ENCODE data around the gene GSTA4. TPM values are rescaled to one million over a fixed set of nuclear protein-coding genes. Genes with fewer than 3 reads are reported as not detected.
"Not testable (repeated sequence)": the region's sequence is repeated elsewhere in the genome, so short reads cannot be mapped to it uniquely, and the experiment has no call there.

Gene GSTA4
- total and polyA plus RNA-seq, 7 experiments from 2014 or later, result 0.31 to 3.3 (median 0.73) TPM; not detected in 1

GRCh38 chr6:52942821-52943220 is 52.3 kb downstream of the GSTA4 start:
- DNase-seq; H3K9me3 ChIP-seq (ENCODE audit: control insufficient read depth in 2 of 3, low read length in 3 of 3); H3K27me3 ChIP-seq (ENCODE audit: control insufficient read depth in 2 of 2, insufficient read depth in 2 of 2, low read length in 2 of 2); POLR2A ChIA-PET; H3K9me3 Mint-ChIP-seq; H3K4me3 Mint-ChIP-seq; H3K36me3 ChIP-seq (ENCODE audit: control insufficient read depth in 2 of 3, insufficient read depth in 3 of 3, low read length in 3 of 3); H3K4me1 ChIP-seq (ENCODE audit: control insufficient read depth in 2 of 2, insufficient read depth in 2 of 2, low read length in 2 of 2); H3K27ac ChIP-seq (ENCODE audit: low read depth, low read length); H3K36me3 Mint-ChIP-seq; intact Hi-C loops (cut with micrococcal nuclease); ATAC-seq; H3K27ac Mint-ChIP-seq; H3K4me1 Mint-ChIP-seq; CTCF ChIA-PET; H3K4me3 ChIP-seq (ENCODE audit: low read length): not testable (repeated sequence)
- peaks cover 14 to 33% (median 17%) of the 10 kb centered on the region in 5 donors for H3K27me3 Mint-ChIP-seq

DNA sequence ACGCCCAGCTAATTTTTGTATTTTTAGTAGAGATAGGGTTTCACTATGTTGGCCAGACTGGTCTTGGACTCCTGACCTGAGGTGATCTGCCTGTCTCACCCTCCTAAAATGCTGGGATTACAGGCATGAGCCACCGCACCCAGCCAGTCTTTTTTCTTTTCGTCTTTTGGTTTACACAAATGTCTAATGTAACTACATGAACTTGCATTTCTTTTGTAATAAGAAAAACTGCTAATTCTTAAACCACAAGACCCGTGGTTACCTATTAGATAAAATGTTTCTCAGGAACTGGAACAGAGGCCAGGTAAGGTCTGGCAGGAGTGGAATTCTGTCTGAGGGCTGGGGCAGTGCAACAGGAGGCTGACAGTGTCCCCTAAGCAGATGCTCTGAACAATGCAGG is 52.9 kb downstream of the GSTA4 start:
- Mint-ChIP-seq H3K36me3 (no peaks in the 10 kb centered on the region), H3K4me3 (no peak overlapping the region), H3K27ac (no peak overlapping the region), H3K27me3 (peaks cover 10 to 33% (median 17%) of the 10 kb centered on the region in 5 donors), H3K4me1 (peaks cover 0 to 10% (median 7%) of the 10 kb centered on the region in 7 donors), H3K9me3 (no peaks in the 10 kb centered on the region)
- Histone ChIP-seq H3K27ac (ENCODE audit: low read depth, low read length) (no peak overlapping the region), H3K4me3 (ENCODE audit: low read length) (no peak overlapping the region), H3K9me3 (ENCODE audit: control insufficient read depth in 2 of 3, low read length in 3 of 3) (no peaks in the 10 kb centered on the region), H3K4me1 (ENCODE audit: control insufficient read depth in 2 of 2, insufficient read depth in 2 of 2, low read length in 2 of 2) (no peaks in the 10 kb centered on the region), H3K27me3 (ENCODE audit: control insufficient read depth in 2 of 2, insufficient read depth in 2 of 2, low read length in 2 of 2) (no peaks in the 10 kb centered on the region), H3K36me3 (ENCODE audit: control insufficient read depth in 2 of 3, insufficient read depth in 3 of 3, low read length in 3 of 3) (no peaks in the 10 kb centered on the region)
- no peak for ATAC-seq
- ChIA-PET POLR2A (no interaction called here), CTCF (interaction anchor here (1.0 kb wide), 1 partner anchor 10 kb away, joined by 3 read pairs; no protein-coding TSS in a partner anchor)
- intact Hi-C loops (cut with micrococcal nuclease), result no loop called here
- DNase-seq, result no peak

- Histone ChIP-seq H3K27ac (ENCODE audit: low read depth, low read length) (no peak overlapping the region), H3K36me3 (ENCODE audit: control insufficient read depth in 2 of 3, insufficient read depth in 3 of 3, low read length in 3 of 3) (no peaks in the 10 kb centered on the region), H3K4me3 (ENCODE audit: low read length) (no peak overlapping the region), H3K4me1 (ENCODE audit: control insufficient read depth in 2 of 2, insufficient read depth in 2 of 2, low read length in 2 of 2) (no peaks in the 10 kb centered on the region), H3K27me3 (ENCODE audit: control insufficient read depth in 2 of 2, insufficient read depth in 2 of 2, low read length in 2 of 2) (no peaks in the 10 kb centered on the region), H3K9me3 (ENCODE audit: control insufficient read depth in 2 of 3, low read length in 3 of 3) (no peaks in the 10 kb centered on the region)
- no peaks in the 10 kb centered on the region for H3K9me3 Mint-ChIP-seq
- no peak for ATAC-seq
- H3K4me1 Mint-ChIP-seq, result no peaks in the 10 kb centered on the region
- ChIA-PET POLR2A (no interaction called here), CTCF (no interaction called here)
- no peak overlapping the region for H3K27ac Mint-ChIP-seq
- no peaks in the 10 kb centered on the region for H3K36me3 Mint-ChIP-seq
- no peak for DNase-seq
- intact Hi-C loops (cut with micrococcal nuclease), result no loop called here
- H3K27me3 Mint-ChIP-seq, result peaks cover 2 to 17% (median 5%) of the 10 kb centered on the region in 5 donors
- H3K4me3 Mint-ChIP-seq, result no peak overlapping the region
Measured at GRCh38 chr6:52937908-52938307, 57.2 kb downstream of the GSTA4 start.

DNA sequence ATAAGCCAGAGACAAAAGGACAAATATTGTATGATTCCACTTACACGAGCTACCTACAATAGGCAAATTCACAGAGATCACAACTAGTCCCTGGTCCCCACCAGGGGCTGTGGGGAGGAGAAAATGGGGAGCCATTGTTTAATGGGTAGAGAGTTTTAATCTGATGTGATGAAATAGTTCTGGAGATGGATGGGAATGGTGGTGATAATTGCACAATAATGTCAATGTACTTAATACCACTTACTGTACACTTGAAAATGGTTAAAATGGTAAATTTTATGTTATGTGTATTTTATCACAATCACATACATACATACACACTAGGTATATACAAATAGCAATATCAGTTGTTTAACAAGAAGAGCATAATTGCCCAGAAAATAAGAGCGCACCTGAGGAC is 61.3 kb downstream of the GSTA4 start:
- Histone ChIP-seq H3K4me1 (ENCODE audit: control insufficient read depth in 2 of 2, insufficient read depth in 2 of 2, low read length in 2 of 2) (no peaks in the 10 kb centered on the region), H3K36me3 (ENCODE audit: control insufficient read depth in 2 of 3, insufficient read depth in 3 of 3, low read length in 3 of 3) (no peaks in the 10 kb centered on the region), H3K9me3 (ENCODE audit: control insufficient read depth in 2 of 3, low read length in 3 of 3) (no peaks in the 10 kb centered on the region), H3K4me3 (ENCODE audit: low read length) (no peak overlapping the region), H3K27me3 (ENCODE audit: control insufficient read depth in 2 of 2, insufficient read depth in 2 of 2, low read length in 2 of 2) (no peaks in the 10 kb centered on the region), H3K27ac (ENCODE audit: low read depth, low read length) (no peak overlapping the region)
- Mint-ChIP-seq H3K4me3 (no peak overlapping the region), H3K27me3 (peaks cover 0 to 10% (median 0%) of the 10 kb centered on the region in 5 donors), H3K4me1 (no peaks in the 10 kb centered on the region), H3K9me3 (peaks cover 0 to 2% (median 0%) of the 10 kb centered on the region in 11 donors), H3K27ac (no peak overlapping the region), H3K36me3 (no peaks in the 10 kb centered on the region)
- ATAC-seq, result no peak
- ChIA-PET POLR2A (no interaction called here), CTCF (no interaction called here)
- no peak for DNase-seq
- intact Hi-C loops (cut with micrococcal nuclease), result no loop called here

- Mint-ChIP-seq H3K9me3 (peaks cover 0 to 2% (median 0%) of the 10 kb centered on the region in 11 donors), H3K27me3 (peaks cover 0 to 10% (median 0%) of the 10 kb centered on the region in 5 donors), H3K27ac (no peak overlapping the region), H3K4me1 (no peaks in the 10 kb centered on the region), H3K36me3 (no peaks in the 10 kb centered on the region), H3K4me3 (no peak overlapping the region)
- H3K36me3 ChIP-seq (ENCODE audit: control insufficient read depth in 2 of 3, insufficient read depth in 3 of 3, low read length in 3 of 3), result no peaks in the 10 kb centered on the region
- no peaks in the 10 kb centered on the region for H3K9me3 ChIP-seq (ENCODE audit: control insufficient read depth in 2 of 3, low read length in 3 of 3)
- H3K4me3 ChIP-seq (ENCODE audit: low read length), result no peak overlapping the region
- H3K27ac ChIP-seq (ENCODE audit: low read depth, low read length), result no peak overlapping the region
- no peaks in the 10 kb centered on the region for H3K4me1 ChIP-seq (ENCODE audit: control insufficient read depth in 2 of 2, insufficient read depth in 2 of 2, low read length in 2 of 2)
- intact Hi-C loops (cut with micrococcal nuclease), result no loop called here
- DNase-seq, result no peak
- ChIA-PET POLR2A (no interaction called here), CTCF (interaction anchor here (0.7 kb wide), 1 partner anchor 10 kb away, joined by 3 read pairs; no protein-coding TSS in a partner anchor)
- no peak for ATAC-seq
- no peaks in the 10 kb centered on the region for H3K27me3 ChIP-seq (ENCODE audit: control insufficient read depth in 2 of 2, insufficient read depth in 2 of 2, low read length in 2 of 2)
Measured at GRCh38 chr6:52931351-52931750, 63.7 kb downstream of the GSTA4 start.

GRCh38 chr6:52929321-52930164 is 65.5 kb downstream of the GSTA4 start:
- peaks cover 0 to 2% (median 0%) of the 10 kb centered on the region in 11 donors for H3K9me3 Mint-ChIP-seq
- POLR2A ChIA-PET, result no interaction called here

More at GRCh38 chr6:52929321-52930164, 65.5 kb downstream of the GSTA4 start:
- H3K27ac Mint-ChIP-seq, result no peak overlapping the region
- Histone ChIP-seq H3K27me3 (ENCODE audit: control insufficient read depth in 2 of 2, insufficient read depth in 2 of 2, low read length in 2 of 2) (no peaks in the 10 kb centered on the region), H3K4me1 (ENCODE audit: control insufficient read depth in 2 of 2, insufficient read depth in 2 of 2, low read length in 2 of 2) (no peaks in the 10 kb centered on the region), H3K9me3 (ENCODE audit: control insufficient read depth in 2 of 3, low read length in 3 of 3) (no peaks in the 10 kb centered on the region), H3K4me3 (ENCODE audit: low read length) (no peak overlapping the region), H3K27ac (ENCODE audit: low read depth, low read length) (no peak overlapping the region), H3K36me3 (ENCODE audit: control insufficient read depth in 2 of 3, insufficient read depth in 3 of 3, low read length in 3 of 3) (no peaks in the 10 kb centered on the region)
- intact Hi-C loops (cut with micrococcal nuclease), result no loop called here
- CTCF ChIA-PET, result no interaction called here
- no peaks in the 10 kb centered on the region for H3K36me3 Mint-ChIP-seq
- peaks cover 0 to 8% (median 0%) of the 10 kb centered on the region in 5 donors for H3K27me3 Mint-ChIP-seq
- DNase-seq (no peak), ATAC-seq (no peak)
- H3K4me1 Mint-ChIP-seq, result no peaks in the 10 kb centered on the region
- H3K4me3 Mint-ChIP-seq, result no peak overlapping the region

All from naive thymus-derived CD4-positive, alpha-beta T cell (primary cell).